DND-41 (cell line): Measurements from ENCODE around the gene SIN3B.

Experiments
- CTCF ChIP-seq: IDR thresholded peaks from 2 replicates; pipeline ENCODE4 v1.5.1; 2012; ENCODE audit warnings: borderline replicate concordance, low read length, moderate library complexity, mild to moderate bottlenecking; ENCODE audit not compliant: poor library complexity, severe bottlenecking; ENCODE audit errors: extremely low read depth
- EZH2 ChIP-seq: IDR thresholded peaks from 3 replicates; pipeline ENCODE4 v1.6.1; 2012; ENCODE audit warnings: borderline replicate concordance, low read depth, mild to moderate bottlenecking, moderate library complexity, low read length, inconsistent platforms; ENCODE audit not compliant: severe bottlenecking

- TF ChIP-seq EZH2 (no peak), CTCF (no peak)
These were observed 90.3 kb downstream of the SIN3B start for GRCh38 chr19:16919496-16919895.
